DMS79 treated with DMSO at 0.1 percent for 48 hours (cell line): Measurements from ENCODE around the gene TMEM81.

Experiments
- DNase-seq: peaks from one replicate; lab custom pipeline; 2025; lab: John Stamatoyannopoulos, UW

The TMEM81 gene

GRCh38 chr1:205076245-205076761 is 8.0 kb downstream of the TMEM81 start:
- DNase-seq = no peak

GRCh38 chr1:205075642-205076155 is 8.6 kb downstream of the TMEM81 start:
- no peak for DNase-seq

GRCh38 chr1:205074513-205074912 is 9.7 kb downstream of the TMEM81 start:
- DNase-seq = no peak

- DNase-seq = no peak
Measured at GRCh38 chr1:205074084-205074483, 10.2 kb downstream of the TMEM81 start.

GRCh38 chr1:205073511-205073910 is 10.7 kb downstream of the TMEM81 start:
- no peak for DNase-seq

GRCh38 chr1:205072881-205073280 is 11.4 kb downstream of the TMEM81 start:
- DNase-seq = no peak

- no peak for DNase-seq
Measured at GRCh38 chr1:205072286-205072685, 12.0 kb downstream of the TMEM81 start.

GRCh38 chr1:205071801-205072200 is 12.5 kb downstream of the TMEM81 start:
- DNase-seq = no peak

GRCh38 chr1:205071028-205071409 is 13.2 kb downstream of the TMEM81 start:
- no peak for DNase-seq

- DNase-seq = no peak
Measured at GRCh38 chr1:205069371-205070125, 14.7 kb downstream of the TMEM81 start.

- no peak for DNase-seq
Measured at GRCh38 chr1:205068457-205069040, 15.7 kb downstream of the TMEM81 start.

- DNase-seq = no peak
Measured at GRCh38 chr1:205068001-205068400, 16.3 kb downstream of the TMEM81 start.

- DNase-seq = no peak
Measured at GRCh38 chr1:205067031-205067430, 17.2 kb downstream of the TMEM81 start.

GRCh38 chr1:205066141-205066818 is 18.0 kb downstream of the TMEM81 start:
- no peak for DNase-seq

- DNase-seq = no peak
Measured at GRCh38 chr1:205065666-205066065, 18.6 kb downstream of the TMEM81 start.

GRCh38 chr1:205064741-205065316 is 19.4 kb downstream of the TMEM81 start:
- no peak for DNase-seq

GRCh38 chr1:205064301-205064700 is 20.0 kb downstream of the TMEM81 start:
- no peak for DNase-seq

GRCh38 chr1:205062895-205063294 is 21.4 kb downstream of the TMEM81 start:
- DNase-seq = no peak

GRCh38 chr1:205062319-205062718 is 21.9 kb downstream of the TMEM81 start:
- no peak for DNase-seq

- peak; percentile 72 for DNase-seq
Measured at GRCh38 chr1:205061665-205062069, 22.6 kb downstream of the TMEM81 start.

- no peak for DNase-seq
Measured at GRCh38 chr1:205061227-205061626, 23.0 kb downstream of the TMEM81 start.

GRCh38 chr1:205060746-205061145 is 23.5 kb downstream of the TMEM81 start:
- DNase-seq = no peak
